GM19328 (cell line): ENCODE data around the gene UBE2QL1.
A peak's percentile ranks its signal among the peaks of the same experiment; 100 is the strongest.

Experiments
- ATAC-seq: cut with Tn5 transposase; IDR thresholded peaks from one replicate; pipeline ENCODE4 v1.9.1; 2021; ENCODE audit warnings: mild to moderate bottlenecking, moderate library complexity; ENCODE audit not compliant: unreplicated experiment

Gene UBE2QL1

GRCh38 chr5:6473284-6473683 lies 24.6 kb downstream of the UBE2QL1 start:
- no peak for ATAC-seq

GRCh38 chr5:6475626-6476312 lies 27.1 kb downstream of the UBE2QL1 start:
- ATAC-seq = no peak

GRCh38 chr5:6476313-6476661 lies 27.6 kb downstream of the UBE2QL1 start:
- no peak for ATAC-seq

- no peak for ATAC-seq
Measured at GRCh38 chr5:6478793-6479192, 30.1 kb downstream of the UBE2QL1 start.

GRCh38 chr5:6480133-6481051 lies 31.7 kb downstream of the UBE2QL1 start:
- ATAC-seq = peak; percentile 29

- no peak for ATAC-seq
Measured at GRCh38 chr5:6482735-6483134, 34.1 kb downstream of the UBE2QL1 start.

GRCh38 chr5:6483880-6484382 lies 35.3 kb downstream of the UBE2QL1 start:
- peak; percentile 84 for ATAC-seq

GRCh38 chr5:6484446-6484845 lies 35.8 kb downstream of the UBE2QL1 start:
- ATAC-seq = no peak

GRCh38 chr5:6484899-6485298 lies 36.2 kb downstream of the UBE2QL1 start:
- ATAC-seq = no peak

GRCh38 chr5:6485441-6485840 lies 36.8 kb downstream of the UBE2QL1 start:
- no peak for ATAC-seq

- ATAC-seq = no peak
Measured at GRCh38 chr5:6486074-6486473, 37.4 kb downstream of the UBE2QL1 start.

GRCh38 chr5:6487081-6487480 lies 38.4 kb downstream of the UBE2QL1 start:
- ATAC-seq = no peak

GRCh38 chr5:6488021-6488420 lies 39.4 kb downstream of the UBE2QL1 start:
- ATAC-seq = no peak

- ATAC-seq = no peak
Measured at GRCh38 chr5:6489643-6490185, 41.1 kb downstream of the UBE2QL1 start.

- no peak for ATAC-seq
Measured at GRCh38 chr5:6490246-6490645, 41.6 kb downstream of the UBE2QL1 start.

GRCh38 chr5:6490693-6491092 lies 42.0 kb downstream of the UBE2QL1 start:
- ATAC-seq = no peak

GRCh38 chr5:6491196-6491918 lies 42.7 kb downstream of the UBE2QL1 start:
- no peak for ATAC-seq

GRCh38 chr5:6491919-6492290 lies 43.2 kb downstream of the UBE2QL1 start:
- no peak for ATAC-seq

GRCh38 chr5:6492934-6493333 lies 44.3 kb downstream of the UBE2QL1 start:
- no peak for ATAC-seq

GRCh38 chr5:6493681-6494454 lies 45.2 kb downstream of the UBE2QL1 start:
- ATAC-seq = no peak
